Measurements from ENCODE around the gene AFAP1L2.

AFAP1L2 gene

DNA sequence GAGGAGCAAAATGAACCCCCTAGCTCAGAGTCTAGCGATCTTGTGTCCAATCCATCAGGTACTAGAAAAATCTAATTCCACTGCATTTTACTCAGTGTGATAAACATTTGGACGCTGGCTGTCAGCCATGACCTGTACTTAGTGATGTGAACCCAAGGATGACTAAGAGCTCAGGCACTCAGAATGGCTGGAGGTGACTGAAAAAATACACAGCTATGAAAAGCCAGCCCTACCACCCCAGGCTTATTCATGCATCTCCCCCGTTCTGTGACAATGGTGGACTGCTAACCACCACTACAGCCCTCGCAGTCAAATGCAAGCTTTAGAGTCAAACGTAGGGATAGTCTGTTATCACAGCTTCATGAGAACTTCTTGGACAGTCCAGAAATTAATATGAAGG is 14.9 kb downstream of the AFAP1L2 start:
- DNase-seq: no peak

DNA sequence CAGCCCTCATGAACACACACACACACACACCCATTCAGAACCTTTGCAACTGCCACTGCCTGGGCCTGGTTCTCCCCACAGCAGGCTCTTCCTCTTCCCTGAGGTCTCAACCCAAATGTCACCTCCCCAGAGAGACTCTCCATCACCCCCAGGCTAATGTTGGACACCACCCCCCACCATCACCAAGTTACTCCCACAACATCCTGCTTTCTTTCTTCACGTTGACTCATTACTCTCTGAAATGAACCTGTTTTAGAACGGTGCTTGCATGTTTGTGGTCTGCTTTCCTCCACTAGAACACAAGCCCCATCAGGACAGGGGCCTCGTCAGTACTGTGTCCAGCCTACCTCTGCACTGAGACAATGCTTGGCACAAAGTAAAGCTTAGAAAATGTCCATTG is 16.0 kb downstream of the AFAP1L2 start:
- DNase-seq: no peak

DNA sequence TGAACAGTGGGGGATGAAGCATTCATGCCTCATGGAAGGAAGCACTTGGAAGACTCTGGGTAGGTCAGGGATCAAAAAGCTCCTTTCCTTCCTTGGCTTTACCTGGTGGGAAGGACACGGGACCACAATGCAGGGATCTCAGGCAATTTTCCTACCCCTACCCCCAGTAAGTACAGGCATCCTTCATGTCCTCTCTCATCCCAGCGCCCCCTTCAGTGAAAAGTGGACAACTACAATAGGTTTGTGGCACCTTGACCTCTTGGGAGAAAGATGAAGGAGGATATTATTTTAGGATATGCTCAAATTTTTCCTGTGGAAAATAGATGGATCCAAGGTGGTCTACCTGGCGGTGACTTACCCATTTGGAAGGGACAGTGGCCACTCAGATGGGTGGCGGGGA is 16.5 kb downstream of the AFAP1L2 start:
- no peak for DNase-seq

DNA sequence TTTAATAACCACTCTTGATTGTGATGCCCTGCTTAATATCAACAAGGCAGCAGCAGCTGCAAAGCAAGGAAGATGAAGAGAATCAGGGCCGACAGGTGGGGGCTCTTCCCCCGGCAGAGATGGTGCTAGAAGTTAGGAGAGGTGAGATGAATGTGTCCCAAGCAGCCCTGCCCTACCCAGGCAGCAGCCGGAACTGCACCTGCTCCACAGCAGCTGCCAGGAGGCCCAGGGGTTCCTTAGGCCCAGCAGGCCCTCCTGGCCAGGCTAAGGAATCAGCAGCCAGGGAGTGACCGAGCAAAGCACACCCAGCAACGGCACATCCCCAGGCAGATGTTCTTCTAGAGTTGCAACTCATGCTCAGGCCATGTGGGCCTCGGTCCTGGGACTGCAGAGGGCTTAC is 17.9 kb downstream of the AFAP1L2 start:
- no peak for DNase-seq

DNA sequence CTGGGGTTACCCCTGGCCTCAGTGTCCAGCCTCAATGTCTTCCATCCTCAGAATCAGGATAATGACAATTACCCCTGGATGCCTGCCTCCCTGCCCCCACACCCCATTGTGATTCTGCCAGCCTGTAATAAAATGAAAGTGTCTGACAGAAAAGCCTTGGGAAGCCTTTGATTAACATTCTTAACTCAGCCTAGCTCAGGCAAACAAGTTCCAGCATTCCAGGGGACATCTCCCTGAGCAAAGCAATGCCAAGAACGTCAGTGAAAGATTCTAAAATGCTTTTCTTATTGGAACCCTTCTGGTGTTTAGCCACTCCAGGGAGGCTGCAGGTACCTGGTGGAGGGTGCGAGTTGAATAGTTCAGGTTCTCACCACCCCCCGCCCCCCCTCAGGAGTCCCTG is 18.7 kb downstream of the AFAP1L2 start:
- no peak for DNase-seq

DNA sequence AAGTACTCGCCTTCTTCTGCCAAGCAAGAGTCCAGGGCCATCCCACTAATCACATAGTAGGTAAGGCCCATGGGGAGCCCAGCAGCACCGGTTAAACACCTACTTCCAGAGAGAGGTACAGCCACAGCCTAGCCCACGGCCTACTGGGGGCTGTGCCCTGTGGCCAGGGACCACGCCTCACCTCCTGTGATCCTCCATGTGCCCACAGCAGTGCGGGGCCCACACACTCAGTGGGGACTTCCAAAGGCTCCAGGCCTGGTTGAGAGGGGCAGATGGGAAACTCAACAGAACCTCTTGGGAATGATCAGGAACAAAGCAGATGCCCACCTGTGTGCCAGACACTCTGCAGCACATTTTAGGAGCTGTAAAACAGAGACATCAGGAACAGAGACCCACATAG is 19.7 kb downstream of the AFAP1L2 start:
- DNase-seq: no peak

DNA sequence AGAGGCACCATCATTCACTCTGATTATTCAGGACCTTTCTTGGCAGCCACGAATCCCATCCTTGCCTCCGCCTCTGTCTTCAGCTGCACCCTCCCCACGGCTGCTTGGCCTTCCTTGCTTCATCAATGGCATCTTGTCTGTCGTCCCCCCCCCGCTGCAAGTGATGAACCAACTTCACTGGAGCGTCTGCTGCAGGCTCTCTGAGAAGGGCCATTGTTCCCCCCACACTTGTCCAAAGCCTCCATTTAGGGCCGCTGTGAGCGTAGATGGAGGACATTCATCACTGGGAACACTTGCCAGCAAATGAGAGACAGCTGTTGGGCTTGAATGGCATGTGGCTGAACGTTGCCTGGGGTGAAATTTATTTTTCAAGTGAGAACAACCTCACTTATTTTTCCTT is 20.1 kb downstream of the AFAP1L2 start:
- DNase-seq: no peak

DNA sequence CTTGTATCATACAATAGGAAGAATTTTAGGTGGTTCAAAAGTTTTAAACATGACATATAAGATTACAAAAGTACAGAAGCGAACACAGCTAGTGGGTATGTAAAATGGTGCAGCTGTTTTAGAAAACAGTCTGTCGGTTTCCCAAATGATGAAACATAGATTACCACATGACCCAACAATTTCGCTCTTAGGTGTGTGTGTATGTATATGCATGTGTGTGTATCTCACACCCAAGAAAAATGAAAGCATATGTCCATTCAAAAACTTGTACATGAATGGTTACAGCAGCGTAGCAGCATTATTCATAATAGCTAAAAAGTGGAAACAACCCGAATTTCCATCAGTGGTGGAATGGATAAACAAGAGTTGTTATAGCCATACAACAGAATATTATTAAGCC is 23.5 kb downstream of the AFAP1L2 start:
- no peak for DNase-seq

DNA sequence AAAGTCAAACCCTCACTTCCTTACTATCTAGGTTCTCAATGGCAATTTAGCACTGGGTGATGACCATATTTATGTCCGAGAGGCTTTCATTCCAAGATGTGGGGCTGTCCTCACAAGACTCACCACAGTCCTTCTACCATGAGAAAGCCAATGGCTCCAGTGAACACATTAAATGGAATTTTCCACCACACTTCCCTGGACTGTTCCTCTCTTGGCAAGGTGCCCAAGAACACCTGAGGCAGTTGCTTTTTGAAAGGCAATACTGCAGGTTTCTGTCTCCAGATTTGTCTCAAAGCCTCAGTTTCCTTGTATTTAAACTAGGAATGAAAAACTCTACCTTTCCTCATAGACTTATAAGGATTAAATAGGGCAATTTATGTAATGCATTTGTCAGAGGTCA is 24.2 kb downstream of the AFAP1L2 start:
- DNase-seq: no peak

DNA sequence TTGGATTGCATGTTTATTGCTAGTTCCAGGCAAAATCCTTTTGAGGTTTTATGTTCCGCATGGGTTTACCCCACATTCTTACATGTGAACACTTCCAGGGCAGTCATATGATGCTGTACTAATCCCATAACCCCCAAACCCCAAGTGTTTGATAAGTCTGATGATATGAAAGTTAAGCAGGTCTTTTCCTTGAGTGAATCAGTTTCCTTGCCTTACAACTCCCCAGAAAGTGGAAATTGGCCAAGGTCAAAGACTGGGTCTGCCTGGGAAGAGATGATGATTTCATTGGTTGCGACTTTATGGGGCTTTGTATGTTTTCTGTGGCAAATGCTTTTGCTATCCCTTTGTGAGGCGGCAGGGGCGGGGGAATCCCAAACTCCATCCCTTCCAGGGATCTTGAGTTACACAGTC is 24.7 kb downstream of the AFAP1L2 start:
- DNase-seq: no peak

DNA sequence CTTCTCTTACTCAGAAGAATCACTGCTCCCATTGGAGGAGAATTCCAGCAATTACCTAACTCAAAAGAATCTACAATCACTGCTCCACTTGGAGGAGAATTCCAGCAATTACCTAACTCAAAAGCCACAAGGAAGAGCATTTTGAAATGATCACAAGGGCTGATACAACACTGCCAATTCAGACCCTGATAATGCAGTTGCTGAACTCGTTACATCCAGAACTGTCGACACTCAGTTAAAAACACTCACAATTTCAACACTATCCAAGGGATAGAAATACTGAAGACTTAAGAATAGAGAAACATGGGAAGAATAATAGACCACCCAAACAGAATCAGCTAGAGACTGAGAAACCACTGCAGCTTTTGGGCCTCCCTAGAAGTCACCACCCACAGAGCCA is 27.8 kb downstream of the AFAP1L2 start:
- DNase-seq: no peak

DNA sequence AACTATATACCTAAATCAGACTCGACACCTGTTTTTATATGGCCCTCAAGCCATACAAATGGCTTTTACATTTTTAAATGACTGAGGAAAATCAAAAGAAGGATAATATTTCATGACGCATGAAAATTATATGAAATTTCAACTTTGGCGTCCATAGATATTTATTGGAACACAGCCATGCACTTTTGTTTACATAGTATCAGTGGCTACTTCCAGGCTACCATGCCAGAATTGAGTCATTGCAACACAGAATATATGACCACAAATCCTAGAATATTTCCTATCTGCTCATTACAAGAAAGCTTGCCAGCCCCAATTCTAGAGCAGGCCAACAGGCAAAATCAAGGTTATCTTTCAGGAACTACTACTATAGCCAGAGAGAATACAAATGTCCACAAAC is 29.3 kb downstream of the AFAP1L2 start:
- DNase-seq: no peak

DNA sequence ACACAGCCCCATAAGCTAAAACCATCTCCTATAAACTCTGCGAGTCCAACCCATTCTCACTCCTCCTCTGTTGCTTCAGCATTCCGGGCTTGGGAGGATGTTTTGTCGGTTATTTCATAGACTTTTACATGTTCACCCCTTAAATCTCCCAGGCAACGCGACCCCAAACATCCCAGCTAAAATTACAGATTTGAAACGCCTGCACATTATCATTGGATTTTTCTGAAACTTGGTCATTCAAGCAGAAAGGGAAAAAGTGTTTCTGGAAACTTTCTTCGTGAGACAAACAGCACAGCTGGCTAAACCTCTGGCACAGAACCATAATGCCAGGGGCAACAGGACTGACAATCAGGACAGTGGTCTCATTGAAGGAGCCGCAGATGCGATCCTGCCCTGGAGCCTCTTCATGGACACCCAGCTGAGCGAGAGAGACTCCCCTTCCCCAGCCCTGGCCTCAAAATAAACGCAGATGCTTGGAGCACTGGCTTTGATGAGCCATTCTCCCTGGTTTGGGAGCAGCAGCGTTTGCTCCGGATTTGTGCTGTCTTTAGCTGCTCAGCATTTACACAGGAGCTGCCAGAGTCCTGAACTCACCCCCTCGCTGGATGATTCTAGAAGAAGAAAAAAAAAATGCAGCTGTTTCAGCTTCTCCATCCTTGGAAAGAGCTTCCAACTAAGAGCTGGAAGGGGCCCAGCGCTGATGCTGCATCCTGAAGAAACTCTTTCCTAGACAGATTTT is 30.1 kb downstream of the AFAP1L2 start:
- DNase-seq: no peak

DNA sequence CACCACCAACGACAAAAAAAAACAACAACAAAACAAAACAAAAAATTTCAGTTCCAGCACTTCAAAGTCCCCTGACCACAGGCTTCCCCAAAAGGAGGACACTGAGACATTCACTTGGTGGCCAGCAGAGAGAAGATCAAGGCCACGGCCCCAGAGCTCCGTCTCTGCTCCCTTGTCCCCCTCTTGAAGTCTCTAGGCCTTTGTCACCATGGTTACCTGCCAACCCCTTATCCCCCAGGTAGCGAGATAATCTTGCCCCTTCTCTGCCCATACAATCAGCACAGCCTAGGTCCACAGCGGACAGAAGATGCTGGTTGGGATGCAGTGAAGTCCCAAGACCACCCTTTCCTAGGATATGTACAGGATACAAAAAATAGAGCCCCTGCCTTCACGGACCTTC is 30.7 kb downstream of the AFAP1L2 start:
- no peak for DNase-seq

DNA sequence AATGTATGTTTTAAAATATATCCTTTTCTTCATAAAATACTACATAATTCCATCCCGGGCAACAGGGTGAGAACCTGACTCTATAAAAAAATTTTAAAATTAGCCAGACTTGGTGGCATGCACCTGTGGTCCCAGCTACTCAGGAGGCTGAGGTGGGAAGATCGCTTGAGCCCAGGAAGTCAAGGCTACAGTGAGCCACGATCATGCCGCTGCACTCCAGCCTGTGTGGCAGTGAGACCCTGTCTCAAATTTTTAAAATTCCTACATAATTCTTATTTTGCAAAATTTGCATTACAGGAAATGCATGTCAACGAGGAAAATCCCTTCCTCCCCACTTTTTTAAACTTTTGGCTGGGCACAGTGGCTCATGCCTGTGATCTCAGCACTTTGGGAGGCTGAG is 31.3 kb downstream of the AFAP1L2 start:
- no peak for DNase-seq

DNA sequence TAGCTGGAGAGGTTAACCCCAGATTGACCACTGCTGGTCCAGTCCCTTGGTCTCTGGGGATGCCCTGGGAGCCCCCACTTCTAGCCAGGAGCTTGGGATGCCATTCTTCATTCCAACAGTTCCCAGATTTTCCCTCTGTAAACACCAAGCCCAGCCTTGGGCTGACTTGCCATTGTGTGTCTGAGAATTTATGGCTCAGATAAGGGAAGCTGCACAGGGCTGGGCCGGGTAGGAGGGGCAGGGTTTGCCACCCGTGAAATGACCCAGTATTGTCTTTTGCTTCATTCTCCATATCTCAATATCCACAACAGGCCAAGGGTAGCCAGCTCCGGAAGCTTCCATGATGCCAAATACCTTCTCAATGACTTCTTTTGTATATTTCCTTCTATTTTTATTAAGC is 32.1 kb downstream of the AFAP1L2 start:
- DNase-seq: no peak

DNA sequence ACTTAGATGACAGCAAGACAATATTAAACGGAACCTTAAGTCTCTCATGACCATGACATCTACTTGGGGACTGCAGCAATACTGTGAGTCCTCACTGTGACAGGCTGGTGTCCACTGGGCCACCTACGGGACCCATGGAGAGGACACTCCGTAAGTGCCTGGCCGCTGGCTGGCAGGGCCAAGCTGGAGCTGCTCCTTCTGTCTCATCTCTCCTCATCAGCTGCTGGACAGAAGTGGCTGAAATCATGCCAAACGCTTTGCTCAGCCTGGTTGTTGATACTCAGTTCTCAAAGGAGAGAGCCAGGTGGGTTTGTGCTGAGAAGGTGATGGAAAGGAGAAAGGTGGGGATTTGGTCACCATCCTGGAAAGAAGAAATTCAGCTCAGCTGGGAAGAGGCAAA is 33.3 kb downstream of the AFAP1L2 start:
- DNase-seq: no peak

DNA sequence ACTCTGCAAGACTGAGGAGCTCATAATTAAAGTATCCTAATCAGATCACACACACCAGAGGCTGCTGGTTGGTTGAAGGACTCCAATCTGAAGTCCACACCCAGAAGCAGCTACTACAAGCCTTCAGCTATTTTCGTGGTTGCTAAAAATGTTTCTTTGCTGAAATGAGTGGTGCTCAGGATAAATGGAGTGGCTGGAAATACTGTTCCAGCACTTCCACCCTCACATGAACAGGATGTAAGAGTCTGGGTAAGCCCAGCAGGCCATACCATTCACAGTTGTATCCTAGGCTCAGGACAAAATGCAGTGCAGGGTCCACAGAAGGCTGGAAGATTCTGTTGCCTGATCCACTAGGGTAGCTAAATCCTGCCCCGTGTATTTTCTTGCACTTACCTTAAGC is 34.1 kb downstream of the AFAP1L2 start:
- no peak for DNase-seq

DNA sequence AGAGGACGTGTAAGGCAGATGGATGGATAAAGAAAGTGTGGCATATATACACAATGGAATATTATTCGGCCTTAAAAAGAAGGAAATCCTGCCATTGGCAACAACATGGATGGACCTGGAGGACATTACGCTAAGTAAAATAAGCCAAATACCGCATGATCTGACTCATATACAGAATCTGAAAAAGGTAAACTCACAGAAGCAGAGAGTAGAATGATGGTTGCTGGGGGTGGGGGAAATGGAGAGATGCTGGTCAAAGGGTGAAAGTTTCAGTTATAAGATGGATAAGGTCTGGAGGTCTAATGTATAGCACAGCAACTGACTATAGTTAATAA is 36.3 kb downstream of the AFAP1L2 start:
- DNase-seq: no peak

DNA sequence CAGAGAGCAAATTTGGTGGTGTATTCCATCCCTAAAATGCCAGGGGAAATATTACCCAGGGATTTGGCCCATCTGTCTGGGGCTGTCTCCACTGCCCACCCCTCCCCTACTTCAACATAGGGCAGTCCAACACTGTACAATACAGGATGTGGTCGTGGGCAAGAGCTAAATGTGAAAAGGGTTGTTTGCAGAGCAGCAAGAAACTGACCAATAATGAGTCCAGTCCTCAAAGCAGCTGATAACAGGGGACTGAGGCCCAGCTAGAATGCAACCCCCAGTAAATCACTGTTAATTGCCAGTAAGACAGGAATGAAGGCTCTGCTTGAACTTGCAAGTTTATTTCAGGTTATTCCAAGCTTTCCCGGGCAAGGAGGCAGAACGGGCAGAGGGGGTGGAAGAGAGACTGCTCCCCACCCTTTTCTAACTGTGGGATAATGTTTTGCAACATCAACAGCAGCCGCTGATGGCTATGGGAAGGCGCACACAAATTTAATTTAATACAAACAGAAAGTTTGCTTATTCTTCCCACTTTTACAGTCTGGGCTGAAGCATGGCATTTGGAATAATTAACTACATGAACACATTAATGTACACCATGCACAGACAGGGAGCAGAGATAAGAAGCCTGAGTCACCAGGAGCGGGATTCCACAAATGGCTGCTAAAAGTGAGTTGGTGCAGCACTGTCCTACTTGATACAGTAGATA is 36.8 kb downstream of the AFAP1L2 start:
- no peak for DNase-seq

DNA sequence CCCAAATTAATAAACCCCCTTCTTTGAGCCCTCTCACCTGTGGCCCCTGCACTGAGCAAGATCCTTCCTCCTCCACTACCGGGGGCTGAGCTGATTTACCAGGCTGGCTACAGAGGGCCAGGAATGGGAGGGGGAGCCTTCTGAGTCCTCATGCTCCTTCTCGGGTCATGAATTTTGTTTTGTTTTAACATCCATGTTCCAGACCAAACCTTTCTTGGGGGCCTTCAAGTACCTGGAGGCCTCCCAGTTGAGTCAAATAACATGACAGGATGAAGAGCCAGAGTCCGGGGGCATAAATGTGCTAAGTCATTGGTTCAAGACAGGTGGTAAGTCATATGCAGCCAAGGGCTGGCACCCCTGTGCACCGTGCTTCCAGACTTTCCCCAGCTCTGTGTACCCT is 39.6 kb downstream of the AFAP1L2 start:
- DNase-seq: no peak

DNA sequence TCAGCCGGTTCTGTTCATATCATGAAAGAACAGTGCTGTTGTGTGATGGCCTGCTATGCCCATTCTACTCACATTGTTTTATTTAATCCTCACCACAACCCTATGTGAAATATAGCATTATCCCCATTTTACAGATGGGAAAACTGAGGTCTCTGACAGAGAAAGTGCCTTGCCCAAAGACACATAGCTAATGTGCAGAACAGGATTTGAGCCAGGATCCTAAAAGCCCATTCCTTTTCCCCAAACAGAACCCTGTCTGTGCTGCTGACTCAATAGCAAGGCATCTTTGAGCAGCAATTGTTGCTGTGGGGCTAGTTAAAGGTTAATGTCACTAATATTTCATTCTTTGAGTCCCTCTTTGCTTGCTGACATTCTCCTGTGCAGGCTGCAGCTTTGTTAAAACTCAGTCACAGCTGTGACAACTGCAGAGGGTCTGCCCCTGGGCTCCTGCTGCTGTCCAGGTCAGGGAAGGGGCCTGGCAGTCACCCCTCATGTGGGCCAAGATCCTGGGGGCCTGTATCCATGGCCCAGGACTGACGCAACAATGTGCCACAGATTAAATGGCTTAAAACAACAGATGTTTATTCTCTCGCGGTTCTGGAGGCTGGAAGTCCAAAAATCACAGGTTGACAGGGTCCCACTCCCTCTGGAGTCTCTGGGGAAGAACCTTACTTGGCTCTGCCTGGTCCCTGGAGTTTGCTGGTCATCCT is 40.4 kb downstream of the AFAP1L2 start:
- DNase-seq: no peak

DNA sequence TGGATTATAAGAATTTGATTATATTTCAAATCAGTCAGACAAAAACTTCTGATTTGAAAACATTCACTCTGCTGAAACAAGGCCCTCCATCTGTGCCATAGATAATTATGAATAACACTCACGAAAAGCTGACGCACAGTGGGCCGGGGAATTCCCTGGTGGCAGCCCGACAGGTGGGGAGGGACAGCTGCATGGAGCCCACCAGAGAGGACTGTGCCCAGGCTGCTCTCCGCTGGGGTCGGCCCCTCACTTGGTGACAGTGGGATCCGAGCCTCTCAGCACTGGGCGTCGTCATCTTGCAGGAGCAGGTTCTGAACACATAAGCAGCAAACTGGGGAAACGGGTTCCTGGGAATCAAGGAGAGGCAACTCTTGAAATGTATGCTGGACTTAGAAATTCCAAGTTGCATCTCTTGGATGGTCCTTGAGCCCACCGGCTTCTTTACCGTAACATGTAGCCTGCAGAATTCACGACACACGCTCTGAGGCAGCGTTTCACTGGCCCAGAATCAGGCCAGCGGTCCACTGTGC is 41.4 kb downstream of the AFAP1L2 start:
- no peak for DNase-seq

DNA sequence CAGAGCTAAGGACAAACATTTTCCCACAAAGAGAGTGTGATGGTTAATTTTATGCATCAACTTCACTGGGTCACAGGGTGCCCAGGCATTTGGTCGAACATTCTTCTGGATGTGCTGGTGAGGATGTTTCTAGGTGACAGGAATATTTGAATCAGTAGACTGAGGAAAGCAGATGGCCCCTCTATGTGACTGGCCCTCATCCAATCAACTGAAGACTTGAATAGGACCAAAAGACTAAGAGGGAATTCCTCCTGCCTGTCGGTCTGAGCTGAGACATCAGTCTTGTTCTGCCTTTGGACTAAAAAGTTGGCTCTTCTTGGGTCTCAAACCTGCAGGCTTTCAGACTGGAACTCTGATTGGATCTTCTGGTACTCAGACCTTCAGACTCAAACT is 44.4 kb downstream of the AFAP1L2 start:
- DNase-seq: no peak

All from stimulated activated CD8-positive, alpha-beta memory T cell treated with anti-CD3 and anti-CD28 coated beads, Interleukin-4, amount 100 ng/mL, for 48 hours (primary cell).